SHP77 treated with DMSO at 0.1 percent for 48 hours (cell line): ENCODE results near the gene TRABD2B.
A peak's percentile ranks its signal among the peaks of the same experiment; 100 is the strongest.

Source experiments
- DNase-seq: peaks from one replicate; lab custom pipeline; 2025; lab: John Stamatoyannopoulos, UW

The TRABD2B gene

DNA sequence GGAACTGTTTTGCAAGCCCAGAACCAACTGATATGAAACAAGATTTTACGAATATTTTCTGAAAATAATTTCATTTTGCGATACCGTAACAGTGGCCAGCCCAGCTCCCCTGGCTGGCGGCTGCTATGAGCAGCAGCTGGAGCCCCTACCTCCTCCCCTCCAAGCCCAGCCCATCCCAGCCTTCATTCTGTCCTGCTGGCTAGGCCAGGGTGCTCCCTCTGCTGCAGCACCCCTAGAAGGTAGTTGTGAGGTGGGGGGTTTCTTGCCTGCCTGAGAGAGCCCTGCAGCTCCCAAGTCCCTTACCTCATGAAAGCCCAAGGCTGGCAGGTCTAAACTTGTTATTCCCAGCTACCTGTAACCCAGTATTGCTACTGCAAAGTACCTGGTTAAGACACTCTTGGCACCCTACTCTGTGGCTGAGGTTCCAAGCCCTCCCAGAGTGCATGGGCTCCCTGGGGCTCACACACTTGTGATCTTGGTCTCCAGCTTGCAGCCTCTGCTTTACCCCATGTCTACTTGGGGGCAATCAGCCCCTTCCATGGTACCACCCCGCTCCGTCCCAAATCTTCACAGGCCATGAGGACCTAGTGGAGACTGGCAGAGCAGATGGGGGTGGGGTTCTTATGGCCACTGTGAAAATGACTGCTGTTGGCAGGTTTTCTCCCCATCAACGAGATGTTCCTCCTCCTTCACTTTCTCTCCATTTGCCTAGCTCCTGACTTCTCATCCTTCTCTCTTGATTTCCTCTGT, 239.8 kb downstream of the TRABD2B start:
- no peak for DNase-seq

DNA sequence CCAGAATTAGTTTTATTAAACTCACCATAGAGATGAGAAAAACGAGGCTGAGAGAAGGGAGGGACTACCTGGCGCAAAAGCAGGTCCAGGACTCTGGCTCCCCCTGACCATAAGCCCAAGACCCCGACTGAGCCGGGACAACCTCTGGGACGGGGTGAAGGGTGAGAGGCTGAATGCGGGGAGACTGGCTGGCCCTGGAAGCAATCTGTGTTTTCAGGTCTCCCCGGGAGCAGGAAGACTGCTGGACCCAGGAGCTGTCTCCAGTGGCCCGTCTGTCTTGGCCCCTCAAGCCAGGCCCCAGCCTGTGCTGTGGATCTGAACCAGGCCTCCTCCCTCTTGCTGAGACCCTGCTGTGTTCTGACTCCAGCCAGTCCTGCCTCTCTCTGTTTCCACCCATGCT, 240.8 kb downstream of the TRABD2B start:
- DNase-seq: no peak

DNA sequence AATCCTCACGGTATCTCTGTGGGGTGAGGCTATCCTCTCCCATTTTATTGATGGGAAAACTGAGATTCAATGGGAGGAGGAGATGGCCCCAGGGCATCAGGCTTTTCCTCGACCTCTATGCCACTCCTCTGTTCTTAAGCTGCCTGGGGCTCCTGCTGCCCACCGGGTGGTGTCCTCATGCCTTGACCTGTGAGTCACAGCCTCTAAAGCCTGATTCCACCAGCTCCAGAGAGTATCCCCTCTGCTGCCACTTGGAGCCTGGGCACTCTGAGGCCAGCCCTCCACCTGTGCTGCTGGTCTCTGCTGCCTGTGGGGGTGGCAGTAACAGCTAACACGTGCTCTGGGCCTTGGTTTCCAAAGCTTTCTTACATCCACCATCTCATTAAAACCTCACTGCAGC, 241.2 kb downstream of the TRABD2B start:
- no peak for DNase-seq

DNA sequence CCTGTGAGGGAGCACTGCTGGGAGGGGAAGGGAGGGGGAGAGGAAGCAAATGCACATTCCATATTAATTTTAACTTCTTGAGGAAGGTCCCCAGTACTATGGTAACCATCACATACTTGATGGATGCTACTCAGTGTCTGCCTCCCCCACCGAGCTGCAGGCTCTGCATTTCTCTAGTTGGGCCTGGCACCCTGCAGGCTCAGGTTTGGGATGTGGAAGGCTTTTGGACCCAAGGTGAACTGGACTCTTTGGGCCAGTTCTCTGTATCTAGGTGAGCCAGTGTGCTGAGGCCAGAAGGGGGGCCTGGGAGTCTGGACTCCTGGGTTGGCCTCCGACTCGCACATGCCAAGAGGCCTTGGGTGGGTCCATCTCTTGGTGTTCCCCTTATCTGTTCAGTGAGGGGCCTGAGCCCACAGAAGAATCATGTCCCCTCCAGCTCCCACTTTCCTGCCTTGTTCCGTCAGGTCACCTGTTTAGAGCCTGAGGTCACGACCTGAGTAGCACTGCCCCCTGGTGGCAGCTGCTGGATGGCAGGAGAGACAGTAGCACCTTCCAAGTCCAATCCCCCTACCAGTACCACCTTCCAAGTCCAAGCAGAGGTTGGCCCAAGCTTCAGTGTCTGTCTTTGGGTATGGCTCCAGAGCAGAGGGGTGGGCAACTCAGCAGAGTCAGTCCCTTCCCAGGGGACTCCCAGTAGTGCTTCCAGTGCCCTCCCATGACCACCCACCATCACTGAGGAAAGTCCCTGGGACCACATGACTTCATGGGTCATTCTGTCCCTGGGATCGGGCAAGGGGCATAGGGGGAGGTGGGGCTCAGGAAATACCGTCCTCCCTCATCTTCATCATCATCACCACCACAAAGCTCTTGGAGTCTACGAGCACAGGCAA, 241.8 kb downstream of the TRABD2B start:
- DNase-seq: no peak

DNA sequence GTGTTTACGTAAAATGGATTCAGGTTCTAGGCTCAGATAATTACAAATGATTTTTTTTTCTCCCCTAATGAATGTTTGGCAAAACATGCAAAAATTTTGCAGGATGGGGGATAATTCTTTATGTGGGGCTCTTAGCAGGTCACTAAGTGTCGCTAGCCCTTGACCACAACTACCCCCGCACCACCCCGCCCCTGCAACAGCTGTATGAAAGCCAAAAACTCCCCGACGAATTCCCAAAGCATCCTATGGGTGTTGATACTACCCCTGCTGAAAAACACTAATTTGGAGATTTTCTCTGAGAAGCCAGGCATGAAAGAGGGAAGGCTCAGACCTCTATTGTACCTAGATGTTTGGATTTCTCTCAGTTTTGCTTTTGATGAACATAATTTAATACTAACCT, 243.0 kb downstream of the TRABD2B start:
- no peak for DNase-seq

DNA sequence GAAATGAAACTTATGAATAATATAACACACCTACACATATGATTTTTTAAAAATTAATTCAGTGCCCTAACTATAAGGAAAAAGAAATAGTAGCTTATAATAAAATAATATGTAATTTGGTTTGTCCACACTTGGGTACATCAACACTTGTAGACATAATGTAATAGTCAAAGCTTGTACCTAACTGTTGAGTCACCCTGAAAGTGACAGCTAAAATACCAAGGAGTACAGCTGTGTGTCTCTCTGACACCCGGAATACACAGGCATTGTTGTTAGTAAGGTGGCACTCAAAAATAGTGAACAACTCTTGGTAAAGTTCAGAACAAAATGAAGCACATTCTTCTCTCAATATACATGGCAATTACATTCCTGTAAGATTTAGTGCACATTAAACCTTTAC, 243.4 kb downstream of the TRABD2B start:
- DNase-seq: no peak

DNA sequence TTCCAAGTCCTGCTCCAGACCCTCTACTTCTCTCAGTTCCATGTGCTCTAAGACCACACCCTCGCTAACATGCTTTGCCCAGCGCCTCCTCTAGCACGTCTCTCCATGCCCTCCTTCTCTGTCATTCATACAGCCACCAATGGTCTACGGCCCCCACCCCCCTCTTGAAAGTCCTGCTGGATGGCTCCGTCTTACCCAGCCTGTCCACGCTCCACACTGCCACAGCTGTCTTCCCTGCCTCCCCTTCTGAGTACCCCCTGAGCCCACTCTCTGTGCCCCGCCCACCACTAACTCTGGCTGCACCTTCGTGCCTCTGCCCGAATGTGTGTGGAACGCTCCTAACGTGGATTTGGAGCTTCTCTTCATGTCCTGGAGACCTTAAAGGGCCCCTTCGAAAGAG, 244.6 kb downstream of the TRABD2B start:
- DNase-seq: no peak

DNA sequence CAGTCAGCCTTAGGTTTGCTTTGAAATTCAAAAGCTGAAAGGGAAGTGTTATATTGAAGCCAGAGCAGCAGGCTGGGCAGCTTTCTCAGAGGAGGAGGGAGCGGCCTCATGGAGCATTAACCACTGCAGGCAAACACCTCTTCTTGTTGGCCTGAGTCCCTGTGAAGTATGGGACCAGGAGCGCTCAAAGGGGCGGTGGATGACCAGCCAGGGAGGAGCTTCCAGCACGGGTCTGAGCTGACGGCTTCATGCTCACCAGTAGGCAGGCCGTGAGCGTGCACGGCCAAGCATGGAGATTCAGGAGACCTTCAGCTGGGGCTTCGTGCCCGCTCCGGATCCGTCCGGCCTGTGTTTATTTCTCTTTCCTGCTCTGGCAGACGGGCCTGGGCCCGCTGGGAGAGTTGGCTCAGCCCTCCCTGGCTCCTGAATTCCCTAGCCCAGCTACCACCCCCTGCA, 245.2 kb downstream of the TRABD2B start:
- DNase-seq: no peak

DNA sequence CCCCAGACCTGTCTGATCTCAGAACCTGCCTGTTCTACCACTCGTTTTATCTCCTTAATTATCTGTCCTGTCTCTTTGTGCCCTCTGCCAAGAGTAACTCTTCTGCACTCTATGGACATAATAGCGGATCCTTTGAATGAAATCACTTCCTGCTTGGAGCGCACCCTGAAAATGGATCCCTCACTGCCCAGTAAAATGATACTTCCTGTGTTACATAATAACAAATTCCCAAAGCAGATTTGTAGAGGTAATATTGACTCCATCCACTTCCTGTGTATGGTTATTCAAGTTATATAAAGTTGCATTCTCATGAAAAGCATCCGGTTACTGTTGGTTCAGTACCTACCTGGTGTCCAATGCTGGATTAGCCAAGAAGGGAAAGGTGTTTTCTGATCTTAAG, 246.0 kb downstream of the TRABD2B start:
- no peak for DNase-seq

DNA sequence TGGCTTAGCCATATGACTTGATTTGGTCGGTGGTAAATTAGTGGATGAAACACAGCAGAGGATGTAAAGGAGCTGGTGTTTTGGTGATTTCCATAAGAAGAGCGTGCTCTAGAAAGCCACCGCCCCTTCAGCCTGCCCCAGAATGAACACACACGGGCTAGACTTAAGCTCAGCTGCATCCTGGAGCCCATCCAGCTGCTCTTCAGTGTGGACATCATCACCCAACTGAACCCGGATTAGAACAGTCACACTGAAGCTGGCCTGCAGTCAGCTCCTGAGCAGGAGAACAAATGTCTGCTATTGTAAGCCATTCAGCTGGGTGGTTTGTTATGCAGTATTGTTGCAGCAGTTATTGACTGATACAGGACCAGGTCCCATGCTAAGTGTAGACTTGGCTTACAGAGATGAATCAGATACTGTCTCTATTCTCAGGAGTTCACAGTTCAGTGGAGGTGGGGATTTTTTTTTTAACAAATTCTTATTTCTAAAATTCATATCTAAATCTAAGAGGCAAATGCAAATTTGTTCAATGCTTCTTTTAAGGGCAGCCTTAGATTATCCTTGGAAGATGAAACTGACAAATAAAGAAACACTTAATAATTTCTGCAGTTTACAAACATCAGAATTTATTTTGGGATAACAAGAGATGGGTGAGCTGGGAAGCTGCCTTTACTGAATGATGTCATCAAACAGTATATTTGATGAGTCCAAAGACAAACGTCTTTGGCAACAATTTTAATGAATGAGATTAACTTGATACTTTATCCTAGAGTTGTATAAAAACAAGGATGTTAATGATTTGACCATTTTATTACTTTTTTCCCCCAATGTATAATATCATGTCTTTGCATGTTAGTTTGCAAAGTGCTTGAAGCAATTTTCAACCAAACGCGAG, 251.2 kb downstream of the TRABD2B start:
- DNase-seq: no peak

DNA sequence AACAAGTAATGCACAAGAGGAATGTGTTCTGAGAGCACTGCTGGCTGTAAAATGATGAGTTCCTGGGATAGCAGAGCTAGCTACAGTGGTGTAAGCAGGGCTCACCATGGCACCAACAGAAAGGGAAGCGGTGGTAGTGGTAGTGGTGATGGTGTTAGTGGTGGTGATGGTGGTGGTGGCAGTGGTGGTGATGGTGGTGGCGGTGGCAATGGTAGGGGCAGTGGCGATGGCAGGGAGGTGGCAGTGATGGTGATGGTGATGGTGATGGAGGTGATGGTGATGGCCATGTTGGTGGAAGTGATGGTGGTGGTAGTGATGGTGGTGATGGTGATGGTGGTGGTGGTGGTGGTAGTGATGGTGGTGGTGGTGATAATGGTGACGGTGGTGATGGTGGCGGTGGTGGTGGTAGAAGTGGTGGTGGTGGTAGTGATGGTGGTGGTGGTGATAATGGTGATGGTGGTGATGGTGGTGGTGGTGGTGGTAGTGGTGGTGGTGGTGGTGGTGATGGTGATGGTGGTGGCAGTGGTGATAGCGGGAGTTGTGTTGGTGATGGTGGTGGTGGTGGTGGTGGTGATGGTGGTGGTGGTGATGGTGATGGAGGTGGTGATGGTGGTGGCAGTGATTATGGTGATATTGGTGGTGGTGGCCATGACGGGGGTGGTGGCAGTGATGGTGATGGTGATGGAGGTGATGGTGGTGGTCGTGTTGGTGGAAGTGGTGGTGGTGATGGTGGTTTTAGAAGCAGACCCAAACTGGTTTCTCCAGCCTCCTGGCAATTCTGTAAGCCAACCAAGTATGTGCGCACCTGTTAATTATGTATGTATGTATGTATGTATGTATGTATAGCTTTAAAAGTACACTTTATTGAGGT, 254.1 kb downstream of the TRABD2B start:
- no peak for DNase-seq

DNA sequence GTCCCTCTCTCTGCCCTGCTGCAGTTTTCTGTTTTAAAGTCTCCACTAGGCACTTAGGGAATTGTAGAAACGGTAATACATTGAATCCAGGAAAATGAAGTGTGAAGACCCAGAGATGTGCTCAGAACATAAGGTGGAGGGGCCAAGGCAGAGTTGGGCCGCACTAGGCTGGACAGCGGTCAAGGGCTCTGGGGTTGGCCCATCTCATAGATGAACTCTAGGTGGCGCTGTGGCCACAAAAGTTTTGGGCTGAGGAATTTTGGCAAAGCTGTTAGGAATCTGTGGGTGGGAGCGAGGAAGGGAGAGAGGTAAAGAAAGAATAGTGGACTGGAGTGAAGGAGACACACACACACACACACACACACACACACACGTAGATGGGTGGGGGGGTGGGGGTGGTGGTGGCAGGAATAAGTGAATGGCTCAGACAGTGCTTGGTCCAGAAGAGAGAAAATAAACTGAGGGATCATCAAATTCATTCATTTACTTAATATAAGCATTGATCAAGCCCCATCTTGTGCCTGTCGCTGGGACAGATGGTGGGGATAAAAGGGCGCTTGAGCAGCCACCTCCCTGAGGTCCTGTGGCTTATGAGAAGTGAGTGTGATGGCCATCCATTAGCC, 258.5 kb downstream of the TRABD2B start:
- no peak for DNase-seq

DNA sequence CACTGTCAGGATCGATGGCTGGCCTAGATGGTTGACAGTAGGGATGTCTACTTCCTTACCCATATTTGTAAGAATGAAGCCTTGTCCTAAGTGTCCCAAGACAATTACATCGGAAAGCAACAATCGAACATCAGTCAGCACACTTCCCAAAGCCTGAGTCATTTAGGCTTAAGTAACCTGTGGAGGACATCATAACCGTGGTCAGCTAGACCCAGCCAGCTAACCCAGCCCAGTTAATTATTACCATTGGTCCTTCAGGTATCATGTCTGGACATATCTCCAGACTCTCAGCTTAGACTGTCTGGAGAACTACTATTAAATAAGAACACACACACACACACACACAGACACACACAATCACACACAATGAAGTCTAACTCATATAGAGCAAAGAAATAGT, 264.7 kb downstream of the TRABD2B start:
- no peak for DNase-seq

DNA sequence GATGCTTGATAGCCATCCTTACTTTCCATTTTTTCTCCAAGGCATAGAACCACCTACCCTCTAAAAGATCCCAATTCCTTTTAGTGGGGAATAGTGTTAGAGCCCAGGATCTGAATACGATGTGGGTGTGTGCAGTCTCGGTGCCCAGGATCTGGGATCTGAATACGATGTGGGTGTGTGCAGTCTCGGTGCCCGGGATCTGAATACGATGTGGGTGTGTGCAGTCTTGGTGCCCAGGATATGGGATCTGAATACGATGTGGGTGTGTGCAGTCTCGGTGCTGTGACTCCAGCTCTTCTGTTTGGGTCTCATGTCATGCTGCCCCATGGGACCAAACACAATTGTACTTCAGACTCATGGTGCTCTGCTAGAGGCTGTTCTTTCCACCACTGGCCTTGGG, 265.5 kb downstream of the TRABD2B start:
- no peak for DNase-seq

DNA sequence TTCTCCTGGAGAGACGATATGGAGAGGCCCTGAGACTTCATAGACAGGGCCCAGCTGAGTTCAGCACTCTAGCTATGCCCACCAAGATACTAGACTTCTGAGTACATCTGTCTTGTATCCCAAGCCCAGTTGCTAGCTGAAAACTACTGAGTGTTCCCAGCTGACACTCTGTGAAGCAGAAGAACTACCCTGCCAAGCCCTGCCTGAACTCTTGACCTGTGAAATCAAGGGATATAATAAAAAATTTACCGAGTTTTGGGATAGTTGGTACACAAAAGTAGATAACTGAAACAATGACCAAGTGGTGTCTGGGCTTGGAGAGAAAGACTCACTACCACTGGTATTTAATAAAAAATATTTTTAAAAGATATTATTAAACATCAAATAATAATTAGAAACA, 267.5 kb downstream of the TRABD2B start:
- DNase-seq: no peak

DNA sequence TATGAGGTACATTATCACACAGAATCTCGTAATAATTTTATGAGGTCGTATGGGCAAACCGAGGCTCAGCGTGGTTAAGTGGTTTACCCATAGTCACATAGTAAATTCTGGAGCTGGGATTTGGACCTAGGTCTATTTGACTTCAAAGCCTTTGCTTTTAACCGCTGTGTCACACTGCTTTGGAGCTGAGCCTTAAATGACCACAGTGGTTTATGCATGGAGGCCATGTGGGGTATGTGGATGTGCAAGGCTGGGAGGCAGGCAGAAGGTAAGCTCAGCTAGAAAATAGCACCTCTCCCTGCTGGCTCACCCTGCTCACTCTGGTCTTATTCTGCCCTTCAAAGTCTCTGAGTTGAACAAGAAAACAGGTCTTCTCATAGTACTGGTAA, 269.5 kb downstream of the TRABD2B start:
- DNase-seq: no peak

DNA sequence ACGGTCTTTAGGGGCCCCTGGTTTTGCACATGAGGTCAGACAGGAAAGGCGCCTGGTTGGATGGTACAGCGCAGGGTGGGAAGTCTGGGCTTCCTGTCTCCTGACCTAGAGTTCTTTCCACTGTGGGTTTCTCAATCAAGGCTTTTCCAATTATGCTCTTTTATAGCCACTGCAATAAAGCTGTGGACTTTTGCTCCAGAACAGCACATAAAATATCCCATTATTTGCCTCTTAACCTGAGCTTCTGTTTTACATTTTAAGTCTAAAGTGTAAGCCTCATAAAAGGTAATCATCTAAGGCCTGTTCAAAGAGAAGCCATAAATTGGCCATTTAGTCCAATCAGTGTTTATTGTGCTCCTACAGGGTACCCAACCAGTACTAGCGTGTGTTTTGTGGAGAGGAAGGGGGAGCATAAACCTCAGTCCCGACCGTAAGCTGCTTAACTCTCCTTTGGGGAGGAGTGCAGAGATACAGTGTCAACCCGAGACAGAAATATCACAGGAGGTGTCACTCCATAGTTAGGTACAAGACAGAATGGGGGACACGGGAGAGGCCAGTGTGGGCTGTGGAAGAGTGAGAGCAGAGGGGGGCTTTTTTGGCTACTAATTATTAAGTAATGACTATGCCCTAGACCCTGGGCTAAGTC, 270.0 kb downstream of the TRABD2B start:
- DNase-seq: no peak

DNA sequence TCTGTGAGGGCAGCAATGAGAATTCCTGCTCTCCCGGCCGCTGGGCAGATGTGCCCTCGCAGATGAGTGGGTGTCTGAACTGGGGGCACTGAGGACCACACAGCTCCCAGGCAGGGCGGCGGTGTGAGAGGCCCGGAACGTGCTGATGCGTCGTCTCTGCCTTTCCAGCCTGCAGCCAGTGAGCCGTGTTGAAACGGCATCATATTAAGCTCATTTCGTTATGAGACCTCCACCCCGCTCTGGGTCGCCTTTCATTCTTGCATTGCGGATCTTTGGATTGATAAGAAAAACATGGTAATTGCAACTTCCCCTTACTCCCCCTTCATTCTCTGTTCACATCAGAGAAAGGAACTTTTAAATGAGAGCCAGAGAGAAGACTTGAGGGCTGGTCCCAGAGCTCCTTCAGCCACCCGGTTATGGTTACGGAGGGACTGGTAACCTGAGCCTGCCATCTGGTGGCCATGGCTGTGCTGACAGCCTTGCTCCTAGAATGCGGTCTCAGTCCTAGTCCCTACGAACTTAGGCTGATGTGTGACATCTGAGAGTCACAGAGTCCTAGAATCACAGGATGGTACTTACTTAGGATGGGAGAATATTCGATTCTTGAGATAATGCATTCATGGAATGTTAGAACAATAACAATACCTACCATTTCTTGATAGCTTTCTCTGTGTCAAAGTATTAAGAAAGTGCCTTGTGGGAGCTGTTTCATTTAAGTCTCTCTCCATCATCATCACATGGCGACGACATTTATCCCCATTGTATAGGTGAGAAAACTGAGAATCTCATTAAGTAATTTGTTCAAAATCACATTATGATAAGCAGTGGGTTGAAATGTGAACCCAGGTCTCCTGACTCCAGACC, 271.0 kb downstream of the TRABD2B start:
- peak; percentile 18 for DNase-seq

DNA sequence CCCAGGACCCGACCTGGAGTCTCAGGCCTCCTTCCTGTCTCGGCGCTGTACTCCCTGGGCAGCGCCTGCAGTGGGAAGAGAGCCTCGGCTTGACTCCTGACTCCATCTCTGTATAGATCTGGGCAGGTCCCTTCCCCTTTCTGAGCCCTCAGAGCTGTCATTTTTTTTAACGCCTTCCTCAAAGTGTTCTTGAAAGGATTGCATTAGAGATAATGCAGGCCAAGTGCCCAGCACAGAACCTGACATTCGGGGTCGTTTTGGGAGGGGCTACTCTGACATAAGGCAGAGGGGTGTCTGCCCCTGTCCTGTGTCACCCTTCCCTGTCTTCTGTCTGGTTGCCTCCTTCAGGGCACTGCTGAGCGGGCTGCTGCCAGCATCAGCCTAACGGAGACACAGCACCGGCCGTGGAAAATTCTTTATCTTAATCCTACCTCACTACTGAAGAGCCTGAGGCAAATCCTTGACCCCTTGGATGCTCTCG, 271.6 kb downstream of the TRABD2B start:
- DNase-seq: no peak
